Nephron (organoid): Measurements from ENCODE around the gene FHL3.

Experiments
- H3K27ac Mint-ChIP-seq, 3 experiments: 2 replicates each; pipeline ENCODE4 v1.8.0; 2020; ENCODE audit warnings: mixed read lengths in 3 of 3, mild to moderate bottlenecking in 2 of 3, moderate library complexity in 1 of 3
- H3K27me3 Mint-ChIP-seq: 2 replicates; pipeline ENCODE4 v1.8.0; 2021; ENCODE audit warnings: low read depth, mild to moderate bottlenecking, moderate library complexity, mixed read lengths
- H3K36me3 Mint-ChIP-seq: 2 replicates; pipeline ENCODE4 v1.8.0; 2020; ENCODE audit warnings: low read depth, mixed read lengths
- H3K4me1 Mint-ChIP-seq: 2 replicates; pipeline ENCODE4 v1.8.0; 2020; ENCODE audit warnings: mixed read lengths
- H3K4me3 Mint-ChIP-seq, 3 experiments: 2 replicates each; pipeline ENCODE4 v1.8.0; 2020; ENCODE audit warnings: mild to moderate bottlenecking in 3 of 3, mixed read lengths in 3 of 3, moderate library complexity in 2 of 3
- H3K9me3 Mint-ChIP-seq: 2 replicates; pipeline ENCODE4 v1.8.0; 2020; ENCODE audit warnings: mixed read lengths
- TF ChIP-seq, protein P1 (sequence below), 3 experiments: fragments of 200-600 bp; sonication (generic); IDR thresholded peaks; one replicate each; pipeline ENCODE4 v1.5.0; 2021; ENCODE audit warnings: antibody characterized with exemption in 3 of 3; ENCODE audit not compliant: unreplicated experiment in 3 of 3

The FHL3 gene, protein sequence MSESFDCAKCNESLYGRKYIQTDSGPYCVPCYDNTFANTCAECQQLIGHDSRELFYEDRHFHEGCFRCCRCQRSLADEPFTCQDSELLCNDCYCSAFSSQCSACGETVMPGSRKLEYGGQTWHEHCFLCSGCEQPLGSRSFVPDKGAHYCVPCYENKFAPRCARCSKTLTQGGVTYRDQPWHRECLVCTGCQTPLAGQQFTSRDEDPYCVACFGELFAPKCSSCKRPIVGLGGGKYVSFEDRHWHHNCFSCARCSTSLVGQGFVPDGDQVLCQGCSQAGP

DNA sequence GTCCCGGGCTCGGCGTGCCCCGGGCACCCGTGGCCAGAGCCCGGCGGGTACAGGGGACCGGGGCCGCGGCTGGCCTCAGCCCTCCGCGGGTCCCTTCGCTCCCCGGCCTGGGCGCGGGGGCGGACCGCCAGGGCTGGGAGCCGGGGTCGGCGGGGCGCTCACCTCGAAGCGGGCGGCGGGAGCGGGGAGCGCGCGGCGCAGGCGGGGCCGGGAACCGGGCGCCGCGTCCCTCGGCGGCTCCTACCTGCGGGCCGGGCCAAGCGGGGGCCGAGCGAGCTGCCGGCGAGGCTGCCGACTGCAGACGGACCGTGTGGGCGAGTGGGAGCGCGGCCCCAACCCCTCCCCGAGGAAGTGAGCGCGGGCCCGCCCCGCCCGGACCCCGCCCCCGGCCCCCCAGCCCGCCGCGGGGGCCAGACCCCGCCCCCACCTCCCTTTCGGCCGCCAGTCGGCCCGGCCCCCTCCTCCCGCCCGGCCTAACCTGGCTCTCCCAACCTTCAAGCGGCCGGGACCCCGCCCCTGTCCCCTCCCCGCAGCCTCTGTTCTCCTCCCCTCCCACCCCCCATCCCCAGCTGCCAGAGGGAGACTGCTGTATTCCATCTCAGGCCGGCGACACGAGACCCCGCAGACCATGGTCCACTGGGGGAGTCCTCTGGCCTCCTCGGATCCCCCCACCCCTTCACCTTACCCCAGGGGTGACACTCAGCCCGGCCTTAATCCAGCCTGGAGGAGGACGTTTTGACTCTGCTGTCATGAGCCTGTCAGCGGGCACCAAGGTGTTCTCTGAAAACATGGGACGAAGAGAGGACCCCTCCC is at the start of gene FHL3:
TSS of gene FHL3 (minus strand) at position 320 of the 813 bp plus-strand sequence. CDS start 6,102 bp downstream, outside the sequence.
- no peaks in the 10 kb centered on the region for H3K9me3 Mint-ChIP-seq
- peaks cover 43% of the 10 kb centered on the region for H3K4me1 Mint-ChIP-seq
- H3K4me3 Mint-ChIP-seq: peak within 1 kb of the TSS; percentile 86 to 91 (median 91)
- H3K27me3 Mint-ChIP-seq: no peaks in the 10 kb centered on the region
- peak within 1 kb of the TSS; percentile 85 to 90 (median 88) for H3K27ac Mint-ChIP-seq
- TF ChIP-seq, protein P1, sequence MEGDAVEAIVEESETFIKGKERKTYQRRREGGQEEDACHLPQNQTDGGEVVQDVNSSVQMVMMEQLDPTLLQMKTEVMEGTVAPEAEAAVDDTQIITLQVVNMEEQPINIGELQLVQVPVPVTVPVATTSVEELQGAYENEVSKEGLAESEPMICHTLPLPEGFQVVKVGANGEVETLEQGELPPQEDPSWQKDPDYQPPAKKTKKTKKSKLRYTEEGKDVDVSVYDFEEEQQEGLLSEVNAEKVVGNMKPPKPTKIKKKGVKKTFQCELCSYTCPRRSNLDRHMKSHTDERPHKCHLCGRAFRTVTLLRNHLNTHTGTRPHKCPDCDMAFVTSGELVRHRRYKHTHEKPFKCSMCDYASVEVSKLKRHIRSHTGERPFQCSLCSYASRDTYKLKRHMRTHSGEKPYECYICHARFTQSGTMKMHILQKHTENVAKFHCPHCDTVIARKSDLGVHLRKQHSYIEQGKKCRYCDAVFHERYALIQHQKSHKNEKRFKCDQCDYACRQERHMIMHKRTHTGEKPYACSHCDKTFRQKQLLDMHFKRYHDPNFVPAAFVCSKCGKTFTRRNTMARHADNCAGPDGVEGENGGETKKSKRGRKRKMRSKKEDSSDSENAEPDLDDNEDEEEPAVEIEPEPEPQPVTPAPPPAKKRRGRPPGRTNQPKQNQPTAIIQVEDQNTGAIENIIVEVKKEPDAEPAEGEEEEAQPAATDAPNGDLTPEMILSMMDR (IDR thresholded peaks at IDR 0.05; ENCODE audit: unreplicated experiment in 3 of 3): no peak
- no peaks in the 10 kb centered on the region for H3K36me3 Mint-ChIP-seq

DNA sequence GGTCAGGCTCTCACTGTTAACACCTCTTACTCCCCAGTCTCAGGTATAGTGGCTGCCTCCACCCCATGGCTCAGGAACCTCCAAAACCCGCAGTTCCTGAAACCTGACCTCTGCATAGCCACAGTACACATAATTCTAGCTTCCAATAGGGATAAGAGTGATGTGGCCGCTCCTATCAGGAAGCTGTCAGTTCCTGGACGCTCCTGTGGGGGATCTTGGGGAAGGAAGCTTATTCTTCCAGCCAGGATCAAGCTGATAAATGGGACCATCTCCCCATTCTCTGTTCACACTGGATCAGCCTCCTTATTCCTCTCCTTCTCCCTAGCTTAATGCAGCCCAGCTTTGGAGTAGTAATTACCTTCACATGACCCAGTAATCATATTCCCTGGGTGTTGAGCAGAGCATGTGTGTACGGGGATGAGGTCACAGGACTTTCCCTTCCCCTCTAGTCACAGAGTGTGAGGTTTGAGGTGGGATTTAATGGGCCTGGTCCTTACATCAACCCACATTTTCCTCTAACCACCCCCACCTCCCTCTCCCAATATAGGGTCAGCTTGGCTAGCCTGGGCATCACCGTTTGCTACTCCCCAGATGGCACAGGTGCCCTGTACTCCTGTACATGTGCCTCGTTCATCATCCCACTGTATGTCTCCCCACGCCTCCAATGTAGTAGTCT is 48.2 kb upstream of the FHL3 start:
- Mint-ChIP-seq H3K36me3 (no peaks in the 10 kb centered on the region), H3K4me3 (no peak overlapping the region), H3K4me1 (peaks cover 45% of the 10 kb centered on the region), H3K9me3 (no peaks in the 10 kb centered on the region), H3K27me3 (peaks cover 64% of the 10 kb centered on the region), H3K27ac (no peak overlapping the region)
- TF ChIP-seq, protein P1 (IDR thresholded peaks at IDR 0.05; ENCODE audit: unreplicated experiment in 3 of 3): no peak

DNA sequence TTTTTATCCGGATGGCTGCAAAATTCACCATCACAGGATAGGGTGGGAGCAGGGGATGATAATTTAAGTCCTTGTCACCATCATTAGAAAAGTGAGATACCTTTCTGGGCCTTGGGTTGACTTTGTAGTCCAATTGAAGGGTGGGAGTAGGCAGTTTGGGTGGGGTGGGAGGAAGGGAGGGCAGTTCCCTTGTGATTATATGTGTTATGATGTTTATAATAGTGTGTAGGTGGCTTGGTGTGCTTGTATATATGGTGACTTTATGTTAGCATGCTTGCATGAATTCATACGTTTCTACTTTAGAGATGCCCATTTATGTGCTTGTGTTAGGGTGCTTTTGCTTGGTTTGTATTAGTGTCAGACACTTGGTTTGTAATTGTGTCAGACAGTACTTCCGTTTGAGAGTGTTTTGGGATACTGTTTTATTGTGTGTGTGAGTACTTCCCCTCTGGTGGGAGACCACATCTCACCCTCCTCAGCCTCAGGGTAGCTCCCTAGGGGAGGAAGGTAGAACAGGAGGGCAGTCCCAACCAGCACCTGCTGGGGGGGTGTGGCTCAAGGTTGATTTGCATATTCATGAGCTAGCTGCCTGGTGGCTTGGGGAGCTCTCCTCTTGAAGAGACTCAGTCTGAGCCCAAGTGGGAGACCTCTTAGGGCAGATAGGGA is 47.6 kb upstream of the FHL3 start:
- TF ChIP-seq, protein P1 (IDR thresholded peaks at IDR 0.05; ENCODE audit: unreplicated experiment in 3 of 3): no peak
- Mint-ChIP-seq H3K27me3 (peaks cover 70% of the 10 kb centered on the region), H3K27ac (peak overlapping the region; percentile 19 to 34 (median 29)), H3K36me3 (no peaks in the 10 kb centered on the region), H3K4me3 (peak overlapping the region in 1 of 3 experiments; percentile 6), H3K4me1 (peaks cover 45% of the 10 kb centered on the region), H3K9me3 (no peaks in the 10 kb centered on the region)

DNA sequence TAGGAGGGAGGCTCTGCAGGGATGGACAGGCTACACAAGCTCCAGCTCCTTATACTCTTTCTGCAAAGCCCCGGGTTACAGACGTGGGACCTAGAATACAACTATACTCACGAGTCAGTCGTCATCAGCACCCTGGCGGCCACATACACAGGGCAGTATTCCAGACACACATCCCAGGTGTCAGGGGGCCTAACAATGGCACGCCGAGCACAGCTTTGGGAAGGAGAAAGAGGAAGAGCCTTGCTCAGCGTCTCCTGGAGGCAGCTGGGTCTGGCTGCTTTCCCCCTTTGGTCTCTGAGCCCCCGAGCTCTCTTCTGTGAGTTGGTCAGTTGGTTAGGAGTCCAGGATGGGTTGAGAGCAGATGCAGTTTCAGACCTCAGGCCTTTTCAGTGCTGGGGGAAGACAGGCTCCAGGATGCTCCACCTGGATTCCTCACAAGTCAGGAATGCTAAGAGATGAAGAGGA is 45.8 kb upstream of the FHL3 start:
- Mint-ChIP-seq H3K27me3 (peaks cover 65% of the 10 kb centered on the region), H3K36me3 (no peaks in the 10 kb centered on the region), H3K9me3 (no peaks in the 10 kb centered on the region), H3K4me3 (peak overlapping the region; percentile 17 to 62 (median 45)), H3K4me1 (peaks cover 49% of the 10 kb centered on the region), H3K27ac (peak overlapping the region; percentile 73 to 91 (median 74))
- TF ChIP-seq, protein P1 (IDR thresholded peaks at IDR 0.05; ENCODE audit: unreplicated experiment in 3 of 3): no peak

DNA sequence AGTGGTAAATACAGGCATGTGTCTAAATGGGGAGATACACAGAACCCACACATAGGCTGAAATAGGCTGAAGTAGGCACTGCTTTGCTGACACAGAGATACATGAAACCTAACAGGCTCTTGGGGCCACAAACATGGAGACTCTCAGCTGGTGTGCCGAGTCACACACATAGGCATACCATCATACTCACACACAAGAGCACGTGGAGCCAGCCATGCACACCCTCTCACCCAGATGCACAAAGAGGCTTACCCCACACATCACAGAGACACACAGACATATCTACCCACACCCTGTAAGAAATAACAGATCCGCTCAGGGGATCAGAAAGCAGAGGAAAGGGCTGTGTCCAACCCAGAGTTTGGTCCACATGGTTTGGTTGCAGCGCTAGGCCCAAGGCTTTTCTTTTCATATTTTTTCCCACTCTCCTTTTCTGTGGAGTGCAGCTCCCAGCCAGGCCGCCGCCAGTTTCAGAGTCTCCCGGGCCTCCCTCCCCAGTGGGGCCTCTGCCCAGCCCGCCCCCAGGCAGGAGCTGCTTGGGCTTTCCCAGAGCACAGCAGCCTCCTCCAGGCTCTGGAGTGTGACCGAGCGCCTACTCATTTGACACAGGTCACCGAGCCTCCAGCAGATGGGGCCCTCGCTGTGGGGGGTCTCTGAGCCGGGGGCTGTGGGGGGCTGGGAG is 45.2 kb upstream of the FHL3 start:
- Mint-ChIP-seq H3K4me3 (peak overlapping the region; percentile 12 to 67 (median 62)), H3K36me3 (no peaks in the 10 kb centered on the region), H3K9me3 (no peaks in the 10 kb centered on the region), H3K27ac (peak overlapping the region; percentile 74 to 91 (median 82)), H3K4me1 (peaks cover 49% of the 10 kb centered on the region), H3K27me3 (peaks cover 62% of the 10 kb centered on the region)
- TF ChIP-seq, protein P1 (IDR thresholded peaks at IDR 0.05; ENCODE audit: unreplicated experiment in 3 of 3): no peak
